ENCODE measurements around the gene PSMD8. TPM values are rescaled to one million over a fixed set of nuclear protein-coding genes. Genes with fewer than 3 reads are reported as not detected.

Gene PSMD8
- total and polyA plus RNA-seq, 4 donors, result 89.3 to 134 (median 119) TPM

DNA sequence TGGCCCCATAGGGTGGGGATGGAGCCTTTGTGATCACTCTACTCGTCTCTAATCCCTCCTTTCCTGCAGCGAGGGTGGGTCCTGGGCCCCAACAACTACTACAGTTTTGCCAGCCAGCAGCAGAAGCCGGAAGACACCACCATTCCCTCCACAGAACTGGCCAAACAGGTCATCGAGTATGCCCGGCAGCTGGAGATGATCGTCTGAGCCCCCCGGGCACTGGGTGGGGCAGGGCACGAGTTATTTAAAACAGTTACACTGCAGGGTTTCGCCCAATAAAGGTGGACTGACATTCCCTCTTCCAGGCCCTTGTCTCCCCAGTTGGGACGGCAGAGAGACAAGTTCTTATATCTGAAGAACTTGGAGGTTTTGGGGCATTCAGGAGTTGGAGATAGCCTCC is 8.8 kb downstream of the PSMD8 start:
- Histone ChIP-seq H3K27me3 (ENCODE audit: control insufficient read depth in 4 of 4, insufficient read depth in 4 of 4, low read length in 3 of 4) (no peaks in the 10 kb centered on the region), H3K4me3 (ENCODE audit: low read depth in 1 of 3, low read length in 3 of 3) (no peak overlapping the region), H3K4me1 (ENCODE audit: control insufficient read depth in 4 of 4, insufficient read depth in 4 of 4, low read length in 3 of 4) (peaks cover 5 to 21% (median 14%) of the 10 kb centered on the region in 4 donors), H3K9ac (ENCODE audit: low read depth in 1 of 2, low read length in 2 of 2) (no peak overlapping the region), H3K27ac (ENCODE audit: low read depth in 1 of 2, low read length in 2 of 2) (no peak overlapping the region), H3K36me3 (ENCODE audit: control insufficient read depth in 4 of 4, insufficient read depth in 3 of 4, low read depth in 1 of 4, low read length in 3 of 4) (peaks cover 9 to 49% (median 31%) of the 10 kb centered on the region in 4 donors), H3K9me3 (ENCODE audit: control insufficient read depth in 4 of 4, low read length in 3 of 4) (no peaks in the 10 kb centered on the region)
- no peak for DNase-seq (ENCODE audit: low spot score)
- WGBS, result 95% methylated on average over 10 of the region's 10 CpGs
- TF ChIP-seq, protein P1, sequence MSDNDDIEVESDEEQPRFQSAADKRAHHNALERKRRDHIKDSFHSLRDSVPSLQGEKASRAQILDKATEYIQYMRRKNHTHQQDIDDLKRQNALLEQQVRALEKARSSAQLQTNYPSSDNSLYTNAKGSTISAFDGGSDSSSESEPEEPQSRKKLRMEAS (IDR thresholded peaks at IDR 0.05), result no peak
- TF ChIP-seq, protein P2, sequence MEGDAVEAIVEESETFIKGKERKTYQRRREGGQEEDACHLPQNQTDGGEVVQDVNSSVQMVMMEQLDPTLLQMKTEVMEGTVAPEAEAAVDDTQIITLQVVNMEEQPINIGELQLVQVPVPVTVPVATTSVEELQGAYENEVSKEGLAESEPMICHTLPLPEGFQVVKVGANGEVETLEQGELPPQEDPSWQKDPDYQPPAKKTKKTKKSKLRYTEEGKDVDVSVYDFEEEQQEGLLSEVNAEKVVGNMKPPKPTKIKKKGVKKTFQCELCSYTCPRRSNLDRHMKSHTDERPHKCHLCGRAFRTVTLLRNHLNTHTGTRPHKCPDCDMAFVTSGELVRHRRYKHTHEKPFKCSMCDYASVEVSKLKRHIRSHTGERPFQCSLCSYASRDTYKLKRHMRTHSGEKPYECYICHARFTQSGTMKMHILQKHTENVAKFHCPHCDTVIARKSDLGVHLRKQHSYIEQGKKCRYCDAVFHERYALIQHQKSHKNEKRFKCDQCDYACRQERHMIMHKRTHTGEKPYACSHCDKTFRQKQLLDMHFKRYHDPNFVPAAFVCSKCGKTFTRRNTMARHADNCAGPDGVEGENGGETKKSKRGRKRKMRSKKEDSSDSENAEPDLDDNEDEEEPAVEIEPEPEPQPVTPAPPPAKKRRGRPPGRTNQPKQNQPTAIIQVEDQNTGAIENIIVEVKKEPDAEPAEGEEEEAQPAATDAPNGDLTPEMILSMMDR (IDR thresholded peaks at IDR 0.05; ENCODE audit: low read depth, low read length, missing input control), result no peak
- TF ChIP-seq HNF4A (conservative IDR thresholded peaks at IDR 0.05) (no peak), YY1 (IDR thresholded peaks at IDR 0.05) (no peak), TAF1 (conservative IDR thresholded peaks at IDR 0.05) (no peak), RXRA (IDR thresholded peaks at IDR 0.05) (no peak), NR2F2 (IDR thresholded peaks at IDR 0.05) (no peak), GABPA (IDR thresholded peaks at IDR 0.05 in 1 of 2, conservative IDR thresholded peaks at IDR 0.05 in 1 of 2) (no peak), RAD21 (IDR thresholded peaks at IDR 0.05) (no peak)
- TF ChIP-seq, protein P3, sequence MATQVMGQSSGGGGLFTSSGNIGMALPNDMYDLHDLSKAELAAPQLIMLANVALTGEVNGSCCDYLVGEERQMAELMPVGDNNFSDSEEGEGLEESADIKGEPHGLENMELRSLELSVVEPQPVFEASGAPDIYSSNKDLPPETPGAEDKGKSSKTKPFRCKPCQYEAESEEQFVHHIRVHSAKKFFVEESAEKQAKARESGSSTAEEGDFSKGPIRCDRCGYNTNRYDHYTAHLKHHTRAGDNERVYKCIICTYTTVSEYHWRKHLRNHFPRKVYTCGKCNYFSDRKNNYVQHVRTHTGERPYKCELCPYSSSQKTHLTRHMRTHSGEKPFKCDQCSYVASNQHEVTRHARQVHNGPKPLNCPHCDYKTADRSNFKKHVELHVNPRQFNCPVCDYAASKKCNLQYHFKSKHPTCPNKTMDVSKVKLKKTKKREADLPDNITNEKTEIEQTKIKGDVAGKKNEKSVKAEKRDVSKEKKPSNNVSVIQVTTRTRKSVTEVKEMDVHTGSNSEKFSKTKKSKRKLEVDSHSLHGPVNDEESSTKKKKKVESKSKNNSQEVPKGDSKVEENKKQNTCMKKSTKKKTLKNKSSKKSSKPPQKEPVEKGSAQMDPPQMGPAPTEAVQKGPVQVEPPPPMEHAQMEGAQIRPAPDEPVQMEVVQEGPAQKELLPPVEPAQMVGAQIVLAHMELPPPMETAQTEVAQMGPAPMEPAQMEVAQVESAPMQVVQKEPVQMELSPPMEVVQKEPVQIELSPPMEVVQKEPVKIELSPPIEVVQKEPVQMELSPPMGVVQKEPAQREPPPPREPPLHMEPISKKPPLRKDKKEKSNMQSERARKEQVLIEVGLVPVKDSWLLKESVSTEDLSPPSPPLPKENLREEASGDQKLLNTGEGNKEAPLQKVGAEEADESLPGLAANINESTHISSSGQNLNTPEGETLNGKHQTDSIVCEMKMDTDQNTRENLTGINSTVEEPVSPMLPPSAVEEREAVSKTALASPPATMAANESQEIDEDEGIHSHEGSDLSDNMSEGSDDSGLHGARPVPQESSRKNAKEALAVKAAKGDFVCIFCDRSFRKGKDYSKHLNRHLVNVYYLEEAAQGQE (IDR thresholded peaks at IDR 0.05), result no peak
- TF ChIP-seq, protein P4, sequence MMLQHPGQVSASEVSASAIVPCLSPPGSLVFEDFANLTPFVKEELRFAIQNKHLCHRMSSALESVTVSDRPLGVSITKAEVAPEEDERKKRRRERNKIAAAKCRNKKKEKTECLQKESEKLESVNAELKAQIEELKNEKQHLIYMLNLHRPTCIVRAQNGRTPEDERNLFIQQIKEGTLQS (IDR thresholded peaks at IDR 0.05), result no peak

DNA sequence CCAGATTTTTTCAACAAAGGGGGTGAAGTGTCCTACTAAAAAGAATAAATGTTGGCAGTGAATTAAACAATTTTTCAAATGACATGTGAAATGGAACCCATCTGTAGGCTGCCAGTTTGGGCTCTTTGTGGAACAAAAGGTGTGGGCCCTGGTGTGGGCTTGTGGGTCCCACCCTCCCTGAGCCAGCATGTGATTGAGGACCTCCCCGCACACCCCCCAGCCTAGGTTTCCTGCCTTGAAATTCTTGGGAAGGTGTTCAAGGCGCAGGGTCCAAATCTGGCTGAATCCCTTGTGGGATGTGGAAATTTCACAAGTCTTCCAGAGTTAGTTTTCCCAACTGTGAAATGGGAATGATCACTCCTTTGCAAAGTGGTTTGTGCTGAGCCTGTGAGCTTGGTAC is 9.4 kb downstream of the PSMD8 start:
- Histone ChIP-seq H3K9ac (ENCODE audit: low read depth in 1 of 2, low read length in 2 of 2) (no peak overlapping the region), H3K27me3 (ENCODE audit: control insufficient read depth in 4 of 4, insufficient read depth in 4 of 4, low read length in 3 of 4) (no peaks in the 10 kb centered on the region), H3K27ac (ENCODE audit: low read depth in 1 of 2, low read length in 2 of 2) (no peak overlapping the region), H3K36me3 (ENCODE audit: control insufficient read depth in 4 of 4, insufficient read depth in 3 of 4, low read depth in 1 of 4, low read length in 3 of 4) (peaks cover 9 to 49% (median 31%) of the 10 kb centered on the region in 4 donors), H3K4me1 (ENCODE audit: control insufficient read depth in 4 of 4, insufficient read depth in 4 of 4, low read length in 3 of 4) (peaks cover 7 to 23% (median 16%) of the 10 kb centered on the region in 4 donors), H3K9me3 (ENCODE audit: control insufficient read depth in 4 of 4, low read length in 3 of 4) (no peaks in the 10 kb centered on the region), H3K4me3 (ENCODE audit: low read depth in 1 of 3, low read length in 3 of 3) (no peak overlapping the region)
- no peak for DNase-seq (ENCODE audit: low spot score)
- WGBS, result 94% methylated on average over 2 of the region's 2 CpGs
- TF ChIP-seq, protein P3 (IDR thresholded peaks at IDR 0.05), result no peak
- TF ChIP-seq, protein P5, sequence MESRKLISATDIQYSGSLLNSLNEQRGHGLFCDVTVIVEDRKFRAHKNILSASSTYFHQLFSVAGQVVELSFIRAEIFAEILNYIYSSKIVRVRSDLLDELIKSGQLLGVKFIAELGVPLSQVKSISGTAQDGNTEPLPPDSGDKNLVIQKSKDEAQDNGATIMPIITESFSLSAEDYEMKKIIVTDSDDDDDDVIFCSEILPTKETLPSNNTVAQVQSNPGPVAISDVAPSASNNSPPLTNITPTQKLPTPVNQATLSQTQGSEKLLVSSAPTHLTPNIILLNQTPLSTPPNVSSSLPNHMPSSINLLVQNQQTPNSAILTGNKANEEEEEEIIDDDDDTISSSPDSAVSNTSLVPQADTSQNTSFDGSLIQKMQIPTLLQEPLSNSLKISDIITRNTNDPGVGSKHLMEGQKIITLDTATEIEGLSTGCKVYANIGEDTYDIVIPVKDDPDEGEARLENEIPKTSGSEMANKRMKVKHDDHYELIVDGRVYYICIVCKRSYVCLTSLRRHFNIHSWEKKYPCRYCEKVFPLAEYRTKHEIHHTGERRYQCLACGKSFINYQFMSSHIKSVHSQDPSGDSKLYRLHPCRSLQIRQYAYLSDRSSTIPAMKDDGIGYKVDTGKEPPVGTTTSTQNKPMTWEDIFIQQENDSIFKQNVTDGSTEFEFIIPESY (IDR thresholded peaks at IDR 0.05), result no peak
- TF ChIP-seq, protein P4 (IDR thresholded peaks at IDR 0.05), result no peak
- TF ChIP-seq TAF1 (conservative IDR thresholded peaks at IDR 0.05) (no peak), SP1 (IDR thresholded peaks at IDR 0.05) (no peak), YY1 (IDR thresholded peaks at IDR 0.05) (no peak), EGR1 (IDR thresholded peaks at IDR 0.05; ENCODE audit: low read depth in 2 of 2) (no peak), FOXA2 (IDR thresholded peaks at IDR 0.05) (no peak), GABPA (IDR thresholded peaks at IDR 0.05 in 1 of 2, conservative IDR thresholded peaks at IDR 0.05 in 1 of 2) (no peak), NR2F2 (IDR thresholded peaks at IDR 0.05) (no peak), RXRA (IDR thresholded peaks at IDR 0.05) (no peak), HNF4G (IDR thresholded peaks at IDR 0.05) (no peak), RAD21 (IDR thresholded peaks at IDR 0.05) (no peak), HNF4A (conservative IDR thresholded peaks at IDR 0.05) (no peak), FOXA1 (IDR thresholded peaks at IDR 0.05) (no peak)
- TF ChIP-seq, protein P1 (IDR thresholded peaks at IDR 0.05), result no peak

Measured in liver (tissue), 9 donors.